ENCODE measurements around the gene PDPK1. TPM values are rescaled to one million over a fixed set of nuclear protein-coding genes. Genes with fewer than 3 reads are reported as not detected.
"Not testable (repeated sequence)": the region's sequence is repeated elsewhere in the genome, so short reads cannot be mapped to it uniquely, and the experiment has no call there.

Gene PDPK1
- total and polyA plus RNA-seq, 9 donors = 14.6 to 53.2 (median 35.6) TPM

GRCh38 chr16:2609827-2610470 lies 72.1 kb downstream of the PDPK1 start:
- Histone ChIP-seq H3K27ac (no peak overlapping the region), H3K4me3 (no peak overlapping the region), H3K36me3 (no peaks in the 10 kb centered on the region), H3K4me1 (ENCODE audit: insufficient read depth) (peaks cover 3% of the 10 kb centered on the region), H3K27me3 (no peaks in the 10 kb centered on the region), H3K9me3 (no peaks in the 10 kb centered on the region)
- DNase-seq = peak in 1 of 5 donors; percentile 19
- TF ChIP-seq CTCF (IDR thresholded peaks at IDR 0.05) (no peak), POLR2A (IDR thresholded peaks at IDR 0.05) (no peak), EP300 (IDR thresholded peaks at IDR 0.05) (no peak)
- intact Hi-C loops (cut with DNase I) = no loop called here
- 85 to 87% (median 87%) methylated on average over 12 of the region's 12 CpGs for WGBS, 3 donors

GRCh38 chr16:2610781-2611498 lies 73.1 kb downstream of the PDPK1 start:
- Histone ChIP-seq H3K4me3 (no peak overlapping the region), H3K9me3 (no peaks in the 10 kb centered on the region), H3K36me3 (no peaks in the 10 kb centered on the region), H3K4me1 (ENCODE audit: insufficient read depth) (peaks cover 3% of the 10 kb centered on the region), H3K27ac (no peak overlapping the region), H3K27me3 (no peaks in the 10 kb centered on the region)
- peak in 1 of 5 donors; percentile 29 for DNase-seq
- no peak for TF ChIP-seq CTCF (IDR thresholded peaks at IDR 0.05)
- no peak for TF ChIP-seq POLR2A (IDR thresholded peaks at IDR 0.05)
- TF ChIP-seq EP300 (IDR thresholded peaks at IDR 0.05) = no peak
- WGBS, 3 donors = 87 to 95% (median 90%) methylated on average over 29 of the region's 29 CpGs
- intact Hi-C loops (cut with DNase I) = no loop called here

DNA sequence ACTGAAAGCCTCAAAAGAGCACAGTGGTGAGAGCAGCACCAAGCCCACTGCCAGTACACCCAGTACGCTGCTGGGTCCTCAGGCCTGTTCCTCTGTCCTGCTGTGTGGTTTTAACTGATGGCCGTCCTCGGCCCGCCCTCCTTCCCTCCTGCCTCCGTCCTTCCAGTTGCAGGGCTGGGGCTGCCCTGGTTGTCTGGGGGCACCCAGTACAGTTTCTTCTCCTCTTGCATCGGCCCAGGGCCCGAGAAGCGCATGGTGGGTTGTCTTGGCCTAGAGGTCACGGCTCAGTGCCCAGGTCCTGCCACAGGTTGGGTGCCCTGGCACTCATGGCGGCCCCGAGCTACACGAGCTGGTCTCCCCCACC lies 73.7 kb downstream of the PDPK1 start:
- no peak overlapping the region for H3K27ac ChIP-seq
- peaks cover 3% of the 10 kb centered on the region for H3K4me1 ChIP-seq (ENCODE audit: insufficient read depth)
- intact Hi-C loops (cut with DNase I) = no loop called here
- H3K36me3 ChIP-seq = no peaks in the 10 kb centered on the region
- H3K27me3 ChIP-seq = no peaks in the 10 kb centered on the region
- peak in 1 of 5 donors; percentile 26 for DNase-seq
- H3K9me3 ChIP-seq = no peaks in the 10 kb centered on the region
- 92 to 95% (median 93%) methylated on average over 8 to 12 of the region's 12 CpGs for WGBS, 3 donors
- TF ChIP-seq POLR2A (IDR thresholded peaks at IDR 0.05) (no peak), EP300 (IDR thresholded peaks at IDR 0.05) (no peak), CTCF (IDR thresholded peaks at IDR 0.05) (no peak)
- no peak overlapping the region for H3K4me3 ChIP-seq

DNA sequence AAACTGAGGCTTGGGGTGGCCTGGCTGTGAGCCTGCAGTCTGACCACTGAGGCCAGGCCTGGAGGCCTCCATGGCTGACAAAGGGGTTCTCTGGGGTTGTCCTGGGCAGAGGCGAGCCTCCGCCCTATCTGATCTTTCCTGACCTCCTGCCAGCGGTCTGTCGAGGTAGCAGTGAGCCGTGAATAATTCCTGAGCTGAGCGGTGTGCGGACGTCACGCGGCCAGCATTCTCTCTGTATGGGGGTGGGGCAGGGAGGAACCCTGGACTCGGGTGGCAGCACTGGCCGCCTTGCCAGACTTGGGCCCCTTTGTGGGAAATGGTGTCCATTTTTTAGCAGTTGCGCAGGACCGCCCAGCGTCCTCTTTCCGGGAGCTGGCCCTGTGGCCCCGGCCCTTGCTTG lies 74.1 kb downstream of the PDPK1 start:
- 98% methylated on average over 5 of the region's 17 CpGs; no CpG with 5 or more reads in 2 of the 3 donors for WGBS, 3 donors
- DNase-seq; H3K27me3 ChIP-seq; intact Hi-C loops (cut with DNase I); H3K27ac ChIP-seq; H3K4me3 ChIP-seq; H3K4me1 ChIP-seq (ENCODE audit: insufficient read depth); H3K9me3 ChIP-seq; H3K36me3 ChIP-seq: not testable (repeated sequence)

DNA sequence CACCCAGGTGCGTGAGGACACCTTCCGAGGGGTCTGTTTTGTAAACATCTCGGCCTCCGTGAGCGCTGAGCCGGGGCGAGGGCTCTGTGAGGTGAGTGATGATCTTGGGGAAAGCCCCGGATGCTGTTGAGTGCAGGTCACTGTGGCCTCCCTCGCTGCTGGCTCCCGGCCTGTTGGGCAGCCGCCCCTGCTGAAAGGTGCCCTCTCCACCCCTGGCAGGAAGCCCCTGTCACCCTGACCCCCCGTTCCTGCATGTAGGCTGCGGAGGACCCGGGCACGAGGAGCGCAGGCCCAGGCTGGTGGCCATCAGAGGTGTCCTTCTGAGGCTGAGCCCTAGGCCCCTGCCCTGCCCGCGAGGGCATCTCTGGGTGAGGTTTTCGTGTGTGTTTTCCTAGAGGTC lies 75.4 kb downstream of the PDPK1 start:
- H3K4me3 ChIP-seq; intact Hi-C loops (cut with DNase I); H3K27me3 ChIP-seq; H3K4me1 ChIP-seq (ENCODE audit: insufficient read depth); H3K36me3 ChIP-seq; H3K9me3 ChIP-seq; DNase-seq; H3K27ac ChIP-seq: not testable (repeated sequence)
- WGBS, 3 donors = 81 to 92% methylated on average over 10 to 14 of the region's 19 CpGs; no CpG with 5 or more reads in 1 of the 3 donors

Measured in ovary (tissue), 9 donors.